HG02938 (cell line): ENCODE results near the gene ZFPM1.
"Not testable (repeated sequence)": the region's sequence is repeated elsewhere in the genome, so short reads cannot be mapped to it uniquely, and the experiment has no call there.

Experiments used
- ATAC-seq: cut with Tn5 transposase; IDR thresholded peaks from one replicate; pipeline ENCODE4 v1.9.1; 2021; ENCODE audit warnings: mild to moderate bottlenecking, moderate library complexity; ENCODE audit not compliant: unreplicated experiment

Gene ZFPM1

GRCh38 chr16:88464447-88465318, 11.6 kb downstream of the ZFPM1 start:
- ATAC-seq = no peak

- no peak for ATAC-seq
These were observed 12.4 kb downstream of the ZFPM1 start for GRCh38 chr16:88465387-88465983.

- ATAC-seq = no peak
These were observed 13.2 kb downstream of the ZFPM1 start for GRCh38 chr16:88466175-88466862.

- no peak for ATAC-seq
These were observed 13.9 kb downstream of the ZFPM1 start for GRCh38 chr16:88466949-88467348.

- no peak for ATAC-seq
These were observed 14.5 kb downstream of the ZFPM1 start for GRCh38 chr16:88467541-88467944.

GRCh38 chr16:88468275-88469129, 15.4 kb downstream of the ZFPM1 start:
- no peak for ATAC-seq

GRCh38 chr16:88469615-88470395, 16.7 kb downstream of the ZFPM1 start:
- ATAC-seq = no peak

GRCh38 chr16:88470396-88470680, 17.3 kb downstream of the ZFPM1 start:
- ATAC-seq = not testable (repeated sequence)

- not testable (repeated sequence) for ATAC-seq
These were observed 17.6 kb downstream of the ZFPM1 start for GRCh38 chr16:88470696-88471095.

- ATAC-seq = no peak
These were observed 18.0 kb downstream of the ZFPM1 start for GRCh38 chr16:88471115-88471514.

- ATAC-seq = no peak
These were observed 18.5 kb downstream of the ZFPM1 start for GRCh38 chr16:88471575-88471974.

- ATAC-seq = no peak
These were observed 19.0 kb downstream of the ZFPM1 start for GRCh38 chr16:88472069-88472468.

- no peak for ATAC-seq
These were observed 19.6 kb downstream of the ZFPM1 start for GRCh38 chr16:88472637-88473205.

GRCh38 chr16:88473666-88474534, 20.8 kb downstream of the ZFPM1 start:
- ATAC-seq = no peak

- ATAC-seq = no peak
These were observed 22.0 kb downstream of the ZFPM1 start for GRCh38 chr16:88475037-88475436.

GRCh38 chr16:88476203-88476602, 23.1 kb downstream of the ZFPM1 start:
- no peak for ATAC-seq

- ATAC-seq = no peak
These were observed 23.8 kb downstream of the ZFPM1 start for GRCh38 chr16:88476817-88477397.

GRCh38 chr16:88477631-88478519, 24.8 kb downstream of the ZFPM1 start:
- no peak for ATAC-seq
